ENCODE data around the gene PCCA.

Gene PCCA

GRCh38 chr13:100460791-100461190, 371.9 kb downstream of the PCCA start:
- no peaks in the 10 kb centered on the region for H3K27me3 ChIP-seq (ENCODE audit: low read depth, low read length)
- H4K20me1 ChIP-seq (ENCODE audit: insufficient read depth, low read length) = no peaks in the 10 kb centered on the region
- H3K27ac ChIP-seq (ENCODE audit: low read length) = no peak overlapping the region

GRCh38 chr13:100461309-100462030, 372.6 kb downstream of the PCCA start:
- no peak overlapping the region for H3K27ac ChIP-seq (ENCODE audit: low read length)
- no peaks in the 10 kb centered on the region for H3K9me3 ChIP-seq (ENCODE audit: insufficient read depth, low read length)
- H3K4me1 ChIP-seq (ENCODE audit: low read length) = peaks cover 9% of the 10 kb centered on the region
- H3K79me2 ChIP-seq (ENCODE audit: low read length) = no peaks in the 10 kb centered on the region
- no peaks in the 10 kb centered on the region for H4K20me1 ChIP-seq (ENCODE audit: insufficient read depth, low read length)
- H3K36me3 ChIP-seq (replicated peaks; ENCODE audit: low read depth, low read length) = no peaks in the 10 kb centered on the region
- no peak for TF ChIP-seq EZH2phosphoT487 (IDR thresholded peaks at IDR 0.05; ENCODE audit: low read depth)
- TF ChIP-seq CTCF (IDR thresholded peaks at IDR 0.05; ENCODE audit: low read depth, low read length) = no peak
- H2AFZ ChIP-seq (ENCODE audit: low read depth, low read length) = no peak overlapping the region
- no peak overlapping the region for H3K9ac ChIP-seq (ENCODE audit: low read length)
- H3K4me2 ChIP-seq (ENCODE audit: low read length) = no peak overlapping the region
- no peaks in the 10 kb centered on the region for H3K27me3 ChIP-seq (ENCODE audit: low read depth, low read length)
- no peak overlapping the region for H3K4me3 ChIP-seq (ENCODE audit: low read length)

More at GRCh38 chr13:100460791-100461190, 371.9 kb downstream of the PCCA start:
- Histone ChIP-seq H2AFZ (ENCODE audit: low read depth, low read length) (no peak overlapping the region), H3K4me2 (ENCODE audit: low read length) (no peak overlapping the region), H3K9ac (ENCODE audit: low read length) (no peak overlapping the region), H3K4me3 (ENCODE audit: low read length) (no peak overlapping the region), H3K9me3 (ENCODE audit: insufficient read depth, low read length) (no peaks in the 10 kb centered on the region), H3K4me1 (ENCODE audit: low read length) (peaks cover 9% of the 10 kb centered on the region), H3K36me3 (replicated peaks; ENCODE audit: low read depth, low read length) (no peaks in the 10 kb centered on the region), H3K79me2 (ENCODE audit: low read length) (no peaks in the 10 kb centered on the region)
- TF ChIP-seq CTCF (IDR thresholded peaks at IDR 0.05; ENCODE audit: low read depth, low read length) (no peak), EZH2phosphoT487 (IDR thresholded peaks at IDR 0.05; ENCODE audit: low read depth) (no peak)

- H3K36me3 ChIP-seq (replicated peaks; ENCODE audit: low read depth, low read length) = no peaks in the 10 kb centered on the region
- TF ChIP-seq CTCF (IDR thresholded peaks at IDR 0.05; ENCODE audit: low read depth, low read length) (no peak), EZH2phosphoT487 (IDR thresholded peaks at IDR 0.05; ENCODE audit: low read depth) (no peak)
- no peaks in the 10 kb centered on the region for H3K27me3 ChIP-seq (ENCODE audit: low read depth, low read length)
- H4K20me1 ChIP-seq (ENCODE audit: insufficient read depth, low read length) = no peaks in the 10 kb centered on the region
- no peak overlapping the region for H3K9ac ChIP-seq (ENCODE audit: low read length)
- no peaks in the 10 kb centered on the region for H3K79me2 ChIP-seq (ENCODE audit: low read length)
- H3K27ac ChIP-seq (ENCODE audit: low read length) = no peak overlapping the region
- peaks cover 10% of the 10 kb centered on the region for H3K4me1 ChIP-seq (ENCODE audit: low read length)
- no peak overlapping the region for H3K4me3 ChIP-seq (ENCODE audit: low read length)
- no peaks in the 10 kb centered on the region for H3K9me3 ChIP-seq (ENCODE audit: insufficient read depth, low read length)
- H2AFZ ChIP-seq (ENCODE audit: low read depth, low read length) = no peak overlapping the region
- no peak overlapping the region for H3K4me2 ChIP-seq (ENCODE audit: low read length)
These were observed 375.1 kb downstream of the PCCA start for GRCh38 chr13:100464006-100464405.

GRCh38 chr13:100465558-100465957, 376.7 kb downstream of the PCCA start:
- peaks cover 25% of the 10 kb centered on the region for H3K4me1 ChIP-seq (ENCODE audit: low read length)
- no peak overlapping the region for H3K4me2 ChIP-seq (ENCODE audit: low read length)
- no peak overlapping the region for H3K9ac ChIP-seq (ENCODE audit: low read length)
- H3K9me3 ChIP-seq (ENCODE audit: insufficient read depth, low read length) = no peaks in the 10 kb centered on the region
- TF ChIP-seq EZH2phosphoT487 (IDR thresholded peaks at IDR 0.05; ENCODE audit: low read depth) (no peak), CTCF (IDR thresholded peaks at IDR 0.05; ENCODE audit: low read depth, low read length) (no peak)
- no peaks in the 10 kb centered on the region for H3K27me3 ChIP-seq (ENCODE audit: low read depth, low read length)
- H3K79me2 ChIP-seq (ENCODE audit: low read length) = no peaks in the 10 kb centered on the region
- H3K36me3 ChIP-seq (replicated peaks; ENCODE audit: low read depth, low read length) = no peaks in the 10 kb centered on the region
- H2AFZ ChIP-seq (ENCODE audit: low read depth, low read length) = no peak overlapping the region
- H3K27ac ChIP-seq (ENCODE audit: low read length) = no peak overlapping the region
- H4K20me1 ChIP-seq (ENCODE audit: insufficient read depth, low read length) = no peaks in the 10 kb centered on the region
- H3K4me3 ChIP-seq (ENCODE audit: low read length) = no peak overlapping the region
